HG03342 (cell line): ENCODE results near the gene WWOX.
"Not testable (repeated sequence)": the region's sequence is repeated elsewhere in the genome, so short reads cannot be mapped to it uniquely, and the experiment has no call there.

Experiments used
- ATAC-seq: cut with Tn5 transposase; IDR thresholded peaks from one replicate; pipeline ENCODE4 v1.9.1; 2021; ENCODE audit warnings: mild to moderate bottlenecking, moderate library complexity; ENCODE audit not compliant: unreplicated experiment

WWOX gene

GRCh38 chr16:79021991-79022630, 922.7 kb downstream of the WWOX start:
- ATAC-seq: no peak

- ATAC-seq: no peak
Measured at GRCh38 chr16:79026117-79026516, 926.7 kb downstream of the WWOX start.

- ATAC-seq: no peak
Measured at GRCh38 chr16:79036541-79036940, 937.1 kb downstream of the WWOX start.

GRCh38 chr16:79037521-79038373, 938.3 kb downstream of the WWOX start:
- ATAC-seq: no peak

- ATAC-seq: no peak
Measured at GRCh38 chr16:79041206-79041605, 941.8 kb downstream of the WWOX start.

GRCh38 chr16:79042141-79042540, 942.7 kb downstream of the WWOX start:
- ATAC-seq: no peak

GRCh38 chr16:79042886-79043285, 943.4 kb downstream of the WWOX start:
- no peak for ATAC-seq

- no peak for ATAC-seq
Measured at GRCh38 chr16:79045191-79045590, 945.7 kb downstream of the WWOX start.

- no peak for ATAC-seq
Measured at GRCh38 chr16:79047337-79047736, 947.9 kb downstream of the WWOX start.

GRCh38 chr16:79049040-79049439, 949.6 kb downstream of the WWOX start:
- no peak for ATAC-seq

- ATAC-seq: no peak
Measured at GRCh38 chr16:79050063-79050462, 950.6 kb downstream of the WWOX start.

GRCh38 chr16:79051313-79051712, 951.9 kb downstream of the WWOX start:
- ATAC-seq: no peak

GRCh38 chr16:79052198-79052597, 952.7 kb downstream of the WWOX start:
- not testable (repeated sequence) for ATAC-seq

- no peak for ATAC-seq
Measured at GRCh38 chr16:79053577-79053976, 954.1 kb downstream of the WWOX start.

- no peak for ATAC-seq
Measured at GRCh38 chr16:79054211-79054984, 954.9 kb downstream of the WWOX start.

- no peak for ATAC-seq
Measured at GRCh38 chr16:79055251-79055970, 956.0 kb downstream of the WWOX start.

- ATAC-seq: no peak
Measured at GRCh38 chr16:79061181-79061580, 961.7 kb downstream of the WWOX start.

- ATAC-seq: no peak
Measured at GRCh38 chr16:79062336-79062735, 962.9 kb downstream of the WWOX start.

GRCh38 chr16:79062821-79063220, 963.4 kb downstream of the WWOX start:
- no peak for ATAC-seq

- ATAC-seq: no peak
Measured at GRCh38 chr16:79064256-79064972, 965.0 kb downstream of the WWOX start.
